ENCODE data around the gene TDRKH.
"Not testable (repeated sequence)": the region's sequence is repeated elsewhere in the genome, so short reads cannot be mapped to it uniquely, and the experiment has no call there.

The TDRKH gene

DNA sequence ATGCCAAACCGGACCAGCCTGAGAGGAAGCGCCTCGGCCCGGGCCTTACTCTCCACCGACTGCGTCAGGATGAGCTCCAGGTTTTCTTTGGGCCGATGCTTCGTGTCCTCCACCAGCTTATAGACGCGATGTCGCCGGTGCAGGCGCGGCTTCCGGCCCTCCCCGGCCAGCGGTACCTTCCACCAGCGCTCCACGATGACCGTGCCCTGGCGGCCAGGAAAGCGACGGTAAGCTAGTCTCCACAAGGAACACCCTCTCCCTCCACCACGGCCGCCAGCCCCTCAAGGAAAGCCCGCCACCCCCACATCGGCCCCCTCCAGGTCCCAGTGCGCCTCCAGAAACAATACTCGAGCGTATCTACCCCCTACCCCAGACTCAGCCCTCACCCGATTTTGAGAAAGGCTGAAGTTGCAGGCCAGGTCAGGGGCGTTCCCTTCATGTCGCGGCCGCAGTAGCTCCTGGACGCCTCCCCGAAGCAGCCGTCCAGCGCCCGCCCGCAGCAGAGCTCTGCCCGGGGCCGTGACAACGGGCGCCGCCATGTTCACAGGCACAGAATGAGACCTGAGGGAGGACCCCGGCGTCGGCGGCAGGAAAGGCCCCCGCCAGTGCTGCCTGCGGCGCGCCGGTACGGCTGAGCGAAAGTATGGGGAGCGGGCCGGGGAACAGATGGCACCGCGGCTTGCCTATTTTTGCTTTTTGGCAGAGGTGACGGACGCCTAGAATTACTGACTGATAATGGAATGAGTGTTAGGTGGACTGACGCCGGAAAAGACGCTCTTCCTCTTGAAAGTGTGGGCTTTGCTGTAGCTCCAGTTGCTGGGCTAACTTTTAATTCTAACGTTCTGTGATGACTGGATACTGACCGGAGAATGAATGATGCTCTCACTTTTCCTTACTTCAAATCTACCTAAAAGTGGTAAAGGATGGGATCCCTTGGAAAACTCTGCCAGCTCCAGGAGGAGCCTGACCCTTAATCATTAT, 27.1 kb downstream of the TDRKH start, which contains the start of gene MRPL9:
MRPL9 (minus strand) TSS at position 556 of the 981 bp plus-strand sequence; CDS start at position 539, 17 bp downstream.
- DNase-seq (ENCODE audit: low spot score): peak; percentile 84

DNA sequence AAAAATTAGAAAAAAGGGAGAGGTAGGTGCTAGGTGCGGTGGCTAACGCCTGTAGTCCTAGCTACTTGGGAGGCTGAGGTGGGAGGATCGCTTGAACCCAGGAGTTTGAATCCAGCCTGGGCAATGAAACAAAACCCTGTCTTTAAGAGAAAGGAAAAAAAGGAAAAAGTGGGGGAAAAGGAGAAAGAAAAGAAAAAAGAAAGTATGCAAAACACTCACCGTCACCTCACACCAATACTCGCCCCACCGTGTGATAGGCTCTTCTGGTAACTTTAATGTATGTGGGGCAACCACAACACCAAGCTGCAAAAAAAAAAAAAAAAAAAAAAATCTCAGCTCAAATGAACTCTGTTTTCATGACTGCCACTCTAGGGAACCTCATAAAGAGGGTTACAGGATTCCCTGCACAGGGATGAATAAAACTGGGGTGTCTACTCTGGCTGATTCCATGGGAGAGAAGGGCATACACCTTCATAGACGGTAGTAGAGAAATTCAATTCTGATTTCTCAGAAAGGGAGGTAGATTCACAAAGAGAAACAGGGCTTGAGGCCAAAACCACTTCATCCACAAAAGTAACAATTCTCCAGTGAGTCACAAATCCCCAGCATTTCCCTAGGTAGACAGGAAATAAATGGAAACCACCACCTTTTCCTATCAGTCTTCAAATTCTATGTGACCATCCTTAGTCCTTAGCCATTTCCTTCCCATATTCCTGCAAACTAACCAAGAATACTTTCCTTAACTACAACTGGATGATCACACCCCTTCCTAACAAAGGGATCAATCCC, 29.5 kb downstream of the TDRKH start:
- DNase-seq (ENCODE audit: low spot score): no peak

DNA sequence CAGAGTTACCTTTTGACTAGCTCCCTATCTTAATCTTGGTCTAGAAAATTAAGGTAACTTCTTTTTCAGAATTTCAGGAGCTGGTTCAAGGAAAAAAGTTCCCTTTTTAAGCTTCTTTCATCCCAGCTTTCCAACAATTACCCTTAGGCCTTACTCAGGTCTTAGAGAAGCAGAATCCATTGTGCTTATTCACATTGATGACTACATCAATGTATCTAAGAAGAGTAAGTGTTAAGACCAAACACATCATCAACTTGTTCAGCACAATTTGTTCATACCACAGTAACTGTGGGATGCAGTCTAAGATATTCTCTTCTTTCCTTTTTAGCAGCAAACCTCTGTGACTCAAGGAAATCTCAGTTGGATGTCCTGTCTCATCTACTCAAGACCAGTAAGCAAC, 31.1 kb downstream of the TDRKH start:
- DNase-seq (ENCODE audit: low spot score): no peak

DNA sequence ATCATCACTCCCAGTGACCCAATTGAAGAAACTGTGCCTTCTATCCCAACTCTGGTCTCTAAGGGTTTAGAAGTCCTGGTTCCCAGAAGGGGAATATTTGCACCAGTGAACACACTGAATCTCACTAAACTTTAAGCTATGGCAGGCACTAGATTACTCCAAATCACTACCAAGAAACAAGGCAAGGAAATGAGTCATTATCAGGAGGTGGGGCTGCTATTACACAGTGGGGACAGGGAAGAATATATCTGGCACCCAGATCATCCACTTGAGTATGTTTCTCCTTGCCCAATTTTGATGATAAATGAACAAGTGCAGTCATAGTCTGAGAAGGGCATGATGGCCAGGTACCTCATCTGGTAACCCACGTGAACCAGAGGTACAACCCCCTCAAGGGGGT, 34.0 kb downstream of the TDRKH start:
- no peak for DNase-seq (ENCODE audit: low spot score)

DNA sequence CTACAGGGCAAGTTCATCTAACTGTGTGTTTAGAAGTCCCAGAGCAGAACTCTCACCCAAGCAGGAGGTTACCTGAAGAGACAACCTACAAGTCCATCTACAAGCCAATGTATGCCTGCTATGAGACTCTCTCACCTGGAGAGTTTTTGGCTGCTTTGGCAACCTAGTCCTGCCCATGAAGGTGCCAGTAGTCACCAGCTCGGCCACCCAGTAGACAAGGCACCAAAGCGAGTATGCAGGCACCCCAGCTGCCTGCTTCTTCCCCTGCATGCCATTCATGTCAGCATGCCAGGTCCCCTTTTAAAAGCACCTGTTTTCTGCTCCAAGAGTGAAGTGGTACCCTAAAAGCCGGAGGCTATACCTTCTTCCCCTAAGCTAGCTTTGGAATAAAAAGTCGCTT, 48.8 kb downstream of the TDRKH start:
- DNase-seq (ENCODE audit: low spot score): no peak

DNA sequence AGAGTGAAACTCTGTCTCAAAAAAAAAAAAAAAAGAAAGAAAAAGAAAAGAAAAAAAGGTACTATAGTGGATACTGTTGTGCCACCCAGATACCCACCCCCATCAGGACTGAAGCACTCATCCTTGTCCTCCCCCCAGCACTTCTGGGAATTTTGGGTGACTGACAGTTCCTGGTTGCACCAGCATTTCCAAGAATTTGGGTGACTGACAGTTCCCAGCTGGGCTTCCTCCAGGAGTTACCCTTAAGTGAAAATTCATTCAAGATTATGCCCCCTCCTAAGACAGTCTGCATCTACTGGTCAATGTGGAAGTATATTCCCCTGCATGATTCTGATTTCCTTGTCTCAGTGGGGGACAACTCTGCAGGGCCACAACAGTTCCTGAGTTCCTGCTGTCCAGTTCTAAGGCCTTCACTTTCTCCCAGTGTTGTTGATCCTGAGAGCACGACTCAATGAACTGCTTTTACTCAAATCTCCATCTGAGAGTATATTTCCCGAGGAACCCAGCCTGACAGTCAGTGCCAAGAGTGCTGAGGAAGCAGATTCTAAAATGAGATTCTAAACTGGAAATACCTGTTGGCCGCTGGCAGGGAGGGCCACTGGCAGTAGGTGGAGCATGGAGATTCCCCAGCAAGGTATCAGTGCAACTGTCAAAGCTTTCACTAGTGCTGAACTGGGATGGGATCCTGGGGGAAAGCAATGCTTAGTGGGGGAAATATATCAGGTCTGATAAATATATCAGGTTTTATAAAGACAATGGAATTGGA, 50.5 kb downstream of the TDRKH start:
- no peak for DNase-seq (ENCODE audit: low spot score)

DNA sequence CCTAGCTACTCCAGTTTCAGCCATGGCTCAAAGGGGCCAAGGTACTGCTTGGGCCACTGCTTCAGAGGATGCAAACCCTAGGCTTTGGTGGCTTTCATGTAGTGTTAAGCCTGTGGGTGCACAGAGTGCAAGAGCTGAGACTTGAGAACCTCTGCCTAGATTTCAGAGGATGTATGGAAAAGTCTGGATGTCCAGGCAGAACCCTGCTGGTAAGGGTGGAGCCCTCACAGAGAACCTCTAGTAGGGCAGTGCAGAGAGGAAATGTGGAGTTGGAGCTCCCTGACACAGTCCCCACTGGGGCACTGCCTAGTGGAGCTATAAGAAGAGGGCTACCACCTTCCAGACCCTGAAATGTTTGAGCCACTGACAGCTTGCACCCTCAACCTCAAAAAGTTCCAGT, 52.8 kb downstream of the TDRKH start:
- no peak for DNase-seq (ENCODE audit: low spot score)

DNA sequence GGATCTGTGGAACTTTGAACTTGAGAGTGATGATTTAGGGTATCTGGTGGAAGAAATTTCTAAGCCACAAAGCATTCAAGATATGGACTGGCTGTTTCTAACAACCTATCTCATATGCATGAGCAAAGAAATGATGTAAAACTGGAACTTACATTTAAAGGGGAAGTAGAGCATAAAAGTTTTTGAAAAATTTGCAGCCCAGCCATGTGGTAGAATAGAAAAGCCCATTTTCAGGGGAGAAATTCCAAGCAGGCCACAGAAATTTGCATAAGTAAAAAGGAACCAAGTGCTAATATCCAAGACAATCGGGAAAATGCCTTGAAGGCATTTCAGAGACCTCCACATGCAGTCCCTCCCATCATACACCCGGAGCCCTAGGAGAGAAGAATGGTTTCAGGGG, 53.3 kb downstream of the TDRKH start:
- no peak for DNase-seq (ENCODE audit: low spot score)

DNA sequence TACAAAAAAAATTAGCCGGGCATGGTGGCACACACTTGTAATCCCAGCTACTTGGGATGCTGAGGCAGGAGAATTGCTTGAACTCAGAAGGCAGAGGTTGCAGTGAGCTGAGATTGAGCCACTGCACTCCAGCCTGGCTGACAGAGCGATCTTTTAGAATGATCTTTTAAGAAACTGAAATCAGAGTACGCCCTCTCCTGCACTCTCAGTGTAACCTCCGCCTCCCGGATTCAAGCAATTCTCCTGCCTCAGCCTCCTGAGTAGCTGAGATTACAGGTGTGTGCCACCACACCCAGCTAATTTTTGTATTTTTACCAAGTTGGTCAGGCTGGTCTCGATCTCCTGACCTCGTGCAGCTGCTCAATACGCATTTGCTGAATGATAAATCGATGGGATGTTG, 56.3 kb downstream of the TDRKH start:
- not testable (repeated sequence) for DNase-seq (ENCODE audit: low spot score)

DNA sequence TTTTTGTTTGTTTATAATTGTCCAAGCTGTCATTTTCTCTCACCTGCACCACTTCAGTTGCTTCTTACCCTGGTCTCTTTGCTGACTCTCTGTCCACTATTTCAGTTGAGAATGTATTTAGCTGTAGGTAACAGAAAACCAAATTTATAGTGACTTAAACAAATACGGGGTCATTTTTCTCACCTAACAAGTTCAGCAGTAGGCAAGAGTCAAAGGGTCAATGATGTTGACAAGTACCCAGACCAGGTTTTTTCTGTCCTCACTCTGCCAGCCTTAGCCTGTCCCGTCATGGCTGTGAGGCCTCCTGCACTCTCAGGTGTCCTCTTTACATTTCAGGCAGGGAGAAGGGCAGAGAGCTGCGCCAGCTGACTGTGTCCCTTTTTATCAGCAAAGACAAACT, 57.2 kb downstream of the TDRKH start:
- DNase-seq (ENCODE audit: low spot score): no peak

DNA sequence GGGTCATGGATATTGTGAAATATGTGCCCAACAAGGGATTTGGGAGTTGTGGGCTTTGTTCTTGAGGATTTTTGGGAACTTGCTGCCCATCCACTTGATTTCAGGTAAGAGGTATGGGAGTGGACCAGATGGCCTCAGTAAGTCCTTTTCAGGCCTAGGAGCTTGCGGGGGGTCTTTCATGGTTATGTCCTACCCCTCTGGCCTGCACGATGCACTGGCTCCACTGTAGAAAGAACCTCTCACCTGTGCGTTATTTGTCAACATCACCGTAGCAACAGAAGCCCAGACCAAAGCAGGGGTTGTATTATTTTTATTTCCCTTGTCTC, 60.4 kb downstream of the TDRKH start:
- DNase-seq (ENCODE audit: low spot score): no peak

DNA sequence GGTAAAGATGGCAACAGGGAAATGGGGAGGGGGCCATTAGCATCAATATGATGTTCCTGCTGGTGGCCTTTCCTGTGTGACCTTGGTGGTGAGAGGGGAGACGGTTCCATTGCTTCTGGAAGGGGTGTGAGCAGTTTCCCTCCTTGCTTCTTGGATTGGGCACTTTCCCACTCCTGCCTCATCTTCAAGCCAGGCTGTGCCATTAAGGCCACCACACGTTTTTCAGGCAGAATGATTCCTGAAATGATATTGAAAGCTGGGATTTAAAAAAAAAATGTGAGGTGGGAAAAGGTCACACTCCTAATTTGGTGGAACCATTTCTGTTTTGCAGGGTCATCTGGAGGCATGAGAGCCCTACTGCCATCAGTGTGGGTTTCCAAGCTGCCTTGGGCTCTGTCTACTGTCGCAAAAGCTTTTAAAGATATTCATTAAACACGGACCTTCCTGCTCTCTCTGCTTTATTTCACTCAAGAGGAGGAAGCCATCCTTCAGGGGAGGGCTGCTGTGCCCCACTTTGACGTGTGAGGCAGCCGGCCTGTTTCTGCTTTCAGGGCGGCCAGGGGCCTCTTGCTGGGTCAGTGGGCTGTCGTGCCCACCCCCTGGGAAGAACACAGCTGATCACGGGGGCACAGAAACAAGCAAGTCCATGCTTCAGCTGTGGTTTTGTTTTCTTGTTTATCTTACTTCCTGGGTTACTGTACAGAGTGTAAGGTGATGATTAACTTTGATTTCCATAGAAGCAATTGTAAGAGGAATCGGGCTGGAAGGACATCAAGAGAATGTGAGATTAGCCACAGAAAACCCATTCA, 60.9 kb downstream of the TDRKH start:
- DNase-seq (ENCODE audit: low spot score): no peak

DNA sequence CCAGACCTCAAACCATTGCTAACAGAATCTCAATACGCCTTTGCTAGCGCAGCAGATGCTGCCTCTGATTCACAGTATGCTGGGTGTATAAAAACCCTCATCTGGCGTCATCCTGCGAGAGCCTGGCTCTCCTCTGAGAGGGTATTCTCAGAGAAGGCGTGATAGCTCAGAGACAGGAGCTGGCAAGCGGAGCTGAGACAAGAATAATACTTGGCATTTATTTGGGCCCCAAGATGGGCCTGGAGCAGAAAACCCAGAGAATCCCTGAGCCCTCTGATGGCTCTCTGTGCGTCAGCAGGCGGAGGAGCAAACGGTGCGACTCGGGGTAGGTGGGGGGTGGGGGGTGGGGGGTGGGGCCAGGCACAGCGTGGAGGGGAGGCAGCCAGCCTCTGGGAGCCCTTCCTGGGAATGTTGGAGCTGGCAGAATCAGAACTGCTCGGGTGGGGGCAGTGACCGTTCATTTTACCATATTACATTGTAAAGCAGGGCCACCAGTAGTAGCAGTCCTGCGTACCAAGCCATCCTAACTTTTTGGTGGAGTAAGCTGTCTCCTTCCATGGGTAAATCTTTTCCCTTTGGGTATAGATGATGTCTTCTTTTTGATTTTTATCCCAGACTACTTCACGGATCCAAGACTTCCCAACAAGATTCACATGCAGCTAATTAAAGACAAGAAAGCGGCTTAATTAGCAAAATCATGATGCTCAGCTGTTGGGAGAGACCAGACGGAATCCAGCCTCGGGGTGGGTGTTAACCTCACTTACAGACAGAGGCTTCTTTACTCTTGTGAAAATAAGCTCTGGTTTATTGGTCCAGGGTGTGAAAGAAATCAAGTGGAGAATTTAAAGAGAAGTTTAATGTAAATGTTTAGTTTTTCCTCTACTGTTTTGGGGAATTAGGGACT, 61.9 kb downstream of the TDRKH start:
- DNase-seq (ENCODE audit: low spot score): peak; percentile 81

DNA sequence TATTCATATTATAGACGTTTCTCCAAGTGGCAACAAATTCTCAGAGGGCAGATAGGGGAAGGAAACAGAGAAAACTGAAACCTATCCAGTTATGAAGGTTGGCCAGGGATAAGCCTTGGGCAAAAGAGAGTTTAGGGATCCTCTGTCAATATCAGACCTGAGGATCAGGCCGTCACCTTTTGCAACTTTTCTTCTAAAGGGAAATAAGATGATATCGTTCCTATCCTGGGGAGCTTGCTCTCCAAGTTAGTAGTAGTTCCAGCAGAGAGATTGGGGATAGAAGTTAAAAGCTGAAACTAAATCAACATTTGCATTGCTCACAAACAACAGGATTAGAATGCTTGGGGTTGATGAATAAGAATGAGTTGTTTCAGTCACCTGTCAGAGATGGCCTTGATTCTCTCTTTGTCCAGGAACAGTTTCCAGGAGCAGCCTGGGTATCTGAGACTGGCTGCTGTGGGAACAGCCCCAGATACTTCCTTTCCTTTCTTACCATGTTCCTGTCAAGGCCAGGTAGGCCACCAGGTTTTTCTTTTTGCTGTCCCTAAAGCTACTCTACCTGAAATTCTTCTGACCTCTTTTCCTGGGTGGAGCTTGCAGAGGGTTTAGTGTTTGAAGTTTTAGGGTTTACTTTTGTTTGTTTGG, 66.5 kb downstream of the TDRKH start:
- DNase-seq (ENCODE audit: low spot score): no peak

Small RNAs within 50 kb of the gene (small RNA-seq; reads per million reads assigned to genes)
- 0 reads per million in 2 experiments for gene RNU6-662P
